Tibial artery (tissue), 4 donors: Measurements from ENCODE around the gene HERPUD2.

Source experiments
- DNase-seq, 2 donors: peaks; one replicate each; pipeline ENCODE4 v3.0.0-alpha.2; 2019
- H3K27ac ChIP-seq, 2 donors: fragments of 200-600 bp; sonication (generic) in 1 of 2; 1 replicate in 1 of 2; 2 replicates in 1 of 2; pipeline ENCODE4 v1.5.1; 2018 to 2019; ENCODE audit warnings: mild to moderate bottlenecking in 1 of 2
- H3K27me3 ChIP-seq, 2 donors: fragments of 200-600 bp; sonication (generic) in 1 of 2; one replicate each; pipeline versions ENCODE4 v1.5.1 to v1.6.0; 2016 to 2019
- H3K36me3 ChIP-seq, 3 donors: fragments of 200-600 bp; sonication (generic) in 2 of 3; one replicate each; pipeline ENCODE4 v1.5.1; 2016 to 2019; ENCODE audit warnings: mild to moderate bottlenecking in 2 of 3
- H3K4me1 ChIP-seq, 4 donors: fragments of 200-600 bp; sonication (generic) in 2 of 4; 1 replicate in 3 of 4; 2 replicates in 1 of 4; pipeline ENCODE4 v1.5.1; 2016 to 2019
- H3K4me3 ChIP-seq, 2 donors: fragments of 200-600 bp; sonication (generic) in 1 of 2; 1 replicate in 1 of 2; 2 replicates in 1 of 2; pipeline ENCODE4 v1.5.1; 2018 to 2019; ENCODE audit warnings: mild to moderate bottlenecking in 2 of 2
- H3K9me3 ChIP-seq, 3 donors: fragments of 200-600 bp; sonication (generic) in 1 of 3; one replicate each; pipeline ENCODE4 v1.5.1; 2016 to 2019
- intact Hi-C: fragments of 100-400 bp; cut with DNase I; formaldehyde crosslinking; loops from one replicate; pipeline ENCODE4 v1.15.0; 2023; ENCODE audit warnings: low total_unique reads
- TF ChIP-seq, protein P1 (sequence below), 2 experiments: fragments of 200-600 bp in 1 of 2; fragments of 450-650 bp in 1 of 2; IDR thresholded peaks; one replicate each; pipeline ENCODE4 v1.5.1; 2017 to 2019; ENCODE audit warnings: antibody characterized with exemption in 2 of 2, mild to moderate bottlenecking in 1 of 2, moderate library complexity in 1 of 2

Gene HERPUD2

DNA sequence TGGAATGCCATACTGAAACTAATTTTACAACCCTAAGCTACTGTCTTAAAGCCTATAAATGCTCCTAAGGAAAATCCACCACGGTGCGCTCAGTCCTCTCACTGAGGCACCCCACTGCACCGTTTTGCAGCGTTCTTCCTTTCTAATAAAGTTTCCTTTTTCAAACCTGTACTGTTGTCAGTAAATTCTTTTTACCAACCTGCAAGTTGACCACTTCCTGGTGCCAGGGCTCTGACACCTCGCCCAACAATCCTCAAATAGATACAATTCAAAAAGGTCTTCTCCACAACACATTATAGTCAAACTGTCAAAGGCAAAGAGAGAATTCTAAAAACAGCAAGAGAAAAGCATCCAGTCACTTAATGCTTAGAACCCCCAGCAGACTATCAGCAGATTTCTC, 42.8 kb downstream of the HERPUD2 start:
- Histone ChIP-seq H3K4me3 (no peak overlapping the region), H3K4me1 (peaks cover 0 to 16% (median 4%) of the 10 kb centered on the region in 4 donors), H3K9me3 (peaks cover 0 to 7% (median 0%) of the 10 kb centered on the region in 3 donors), H3K36me3 (peaks cover 11 to 18% (median 13%) of the 10 kb centered on the region in 3 donors), H3K27ac (no peak overlapping the region), H3K27me3 (no peaks in the 10 kb centered on the region)
- intact Hi-C loops = no loop called here
- no peak for DNase-seq
- TF ChIP-seq, protein P1, sequence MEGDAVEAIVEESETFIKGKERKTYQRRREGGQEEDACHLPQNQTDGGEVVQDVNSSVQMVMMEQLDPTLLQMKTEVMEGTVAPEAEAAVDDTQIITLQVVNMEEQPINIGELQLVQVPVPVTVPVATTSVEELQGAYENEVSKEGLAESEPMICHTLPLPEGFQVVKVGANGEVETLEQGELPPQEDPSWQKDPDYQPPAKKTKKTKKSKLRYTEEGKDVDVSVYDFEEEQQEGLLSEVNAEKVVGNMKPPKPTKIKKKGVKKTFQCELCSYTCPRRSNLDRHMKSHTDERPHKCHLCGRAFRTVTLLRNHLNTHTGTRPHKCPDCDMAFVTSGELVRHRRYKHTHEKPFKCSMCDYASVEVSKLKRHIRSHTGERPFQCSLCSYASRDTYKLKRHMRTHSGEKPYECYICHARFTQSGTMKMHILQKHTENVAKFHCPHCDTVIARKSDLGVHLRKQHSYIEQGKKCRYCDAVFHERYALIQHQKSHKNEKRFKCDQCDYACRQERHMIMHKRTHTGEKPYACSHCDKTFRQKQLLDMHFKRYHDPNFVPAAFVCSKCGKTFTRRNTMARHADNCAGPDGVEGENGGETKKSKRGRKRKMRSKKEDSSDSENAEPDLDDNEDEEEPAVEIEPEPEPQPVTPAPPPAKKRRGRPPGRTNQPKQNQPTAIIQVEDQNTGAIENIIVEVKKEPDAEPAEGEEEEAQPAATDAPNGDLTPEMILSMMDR (IDR thresholded peaks at IDR 0.05) = no peak

DNA sequence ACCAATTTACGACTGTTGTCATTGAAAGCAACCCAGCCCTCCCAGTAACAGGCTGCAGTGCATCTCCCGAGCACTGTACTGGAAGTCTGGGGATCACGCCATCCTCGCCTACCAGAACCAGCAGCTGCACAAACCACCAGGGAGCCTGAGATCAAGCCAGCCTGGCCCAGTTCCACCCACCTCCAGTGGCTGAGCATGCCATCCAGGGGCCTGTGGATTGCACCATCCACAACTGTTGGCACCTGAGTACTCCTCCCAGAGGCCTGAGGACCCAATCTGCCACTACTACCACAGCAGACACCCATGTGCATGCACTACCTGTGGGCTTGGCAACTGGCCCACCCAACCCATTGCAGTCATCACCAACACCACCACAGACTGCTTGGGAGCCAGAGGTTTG, 44.2 kb downstream of the HERPUD2 start:
- Histone ChIP-seq H3K36me3 (peaks cover 6 to 16% (median 11%) of the 10 kb centered on the region in 3 donors), H3K27ac (no peak overlapping the region), H3K27me3 (no peaks in the 10 kb centered on the region), H3K4me1 (peaks cover 0 to 29% (median 6%) of the 10 kb centered on the region in 4 donors), H3K9me3 (peaks cover 0 to 7% (median 0%) of the 10 kb centered on the region in 3 donors), H3K4me3 (no peak overlapping the region)
- DNase-seq = no peak
- intact Hi-C loops = no loop called here
- TF ChIP-seq, protein P1 (IDR thresholded peaks at IDR 0.05) = no peak

DNA sequence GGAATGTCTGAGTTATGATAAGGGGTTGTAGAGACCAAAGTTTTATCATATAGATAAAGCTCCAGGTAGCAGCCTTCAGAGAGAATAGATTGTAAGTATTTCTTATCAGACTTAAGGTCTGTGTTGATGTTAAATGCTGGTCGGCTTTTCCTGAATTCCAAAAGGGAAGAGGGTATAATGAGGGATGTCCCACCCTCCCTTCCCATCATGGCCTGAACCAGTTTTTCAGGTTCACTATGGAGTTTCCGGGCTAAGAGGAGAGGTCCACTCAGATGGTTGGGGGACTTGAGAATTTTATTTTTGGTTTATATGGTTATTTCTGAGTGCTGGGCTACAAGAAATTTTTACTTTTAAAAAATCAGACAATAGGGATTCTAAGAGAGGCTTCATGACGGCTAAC, 45.2 kb downstream of the HERPUD2 start:
- intact Hi-C loops = no loop called here
- TF ChIP-seq, protein P1 (IDR thresholded peaks at IDR 0.05) = no peak
- H3K4me1 ChIP-seq = peaks cover 0 to 34% (median 6%) of the 10 kb centered on the region in 4 donors
- no peak for DNase-seq
- H3K36me3 ChIP-seq = peaks cover 6 to 14% (median 11%) of the 10 kb centered on the region in 3 donors
- no peak overlapping the region for H3K4me3 ChIP-seq
- peaks cover 0 to 7% (median 0%) of the 10 kb centered on the region in 3 donors for H3K9me3 ChIP-seq
- no peak overlapping the region for H3K27ac ChIP-seq
- H3K27me3 ChIP-seq = no peaks in the 10 kb centered on the region

DNA sequence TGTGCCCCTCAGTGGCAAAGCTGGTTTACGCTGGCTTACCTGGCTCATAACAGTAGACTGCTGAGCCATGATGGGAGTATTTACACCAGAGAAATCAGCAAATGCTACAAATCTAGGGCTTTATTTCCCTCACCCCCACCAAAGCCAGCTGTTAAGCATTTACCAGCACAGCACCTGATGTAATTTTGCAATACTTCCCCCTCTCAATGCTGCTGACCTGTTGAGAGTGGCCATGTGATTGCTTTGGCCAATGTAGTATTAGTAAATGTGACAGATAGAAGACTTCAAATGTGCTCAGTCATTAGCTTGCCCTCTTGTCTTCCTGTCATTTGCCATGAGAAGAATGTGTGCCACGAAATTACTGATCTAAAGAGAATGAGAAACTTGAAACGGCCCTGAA, 46.6 kb downstream of the HERPUD2 start:
- H3K27ac ChIP-seq = no peak overlapping the region
- H3K9me3 ChIP-seq = peaks cover 0 to 6% (median 0%) of the 10 kb centered on the region in 3 donors
- peaks cover 0 to 42% (median 12%) of the 10 kb centered on the region in 4 donors for H3K4me1 ChIP-seq
- no peak overlapping the region for H3K4me3 ChIP-seq
- TF ChIP-seq, protein P1 (IDR thresholded peaks at IDR 0.05) = no peak
- H3K27me3 ChIP-seq = no peaks in the 10 kb centered on the region
- intact Hi-C loops = no loop called here
- DNase-seq = no peak
- H3K36me3 ChIP-seq = peaks cover 6 to 14% (median 11%) of the 10 kb centered on the region in 3 donors

DNA sequence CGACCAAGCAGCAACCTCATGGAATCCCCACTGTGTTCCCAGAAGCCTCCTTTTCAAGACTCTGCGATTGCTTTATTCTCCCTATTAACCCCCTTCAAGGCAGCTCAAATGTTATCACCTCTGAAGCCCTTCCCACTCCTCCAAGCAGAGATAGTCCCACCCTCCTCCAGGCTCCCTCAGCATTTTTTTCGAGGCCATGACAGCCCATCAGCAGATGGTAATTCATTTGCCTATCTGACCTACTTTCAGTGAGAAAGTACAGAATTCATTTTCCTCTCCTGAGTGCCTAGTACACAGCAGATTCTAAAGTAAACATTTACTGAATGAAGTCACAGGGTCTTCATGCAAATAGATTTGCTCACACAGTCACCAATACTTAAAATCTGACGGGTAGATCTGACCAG, 47.8 kb downstream of the HERPUD2 start:
- Histone ChIP-seq H3K27ac (no peak overlapping the region), H3K36me3 (peaks cover 6 to 14% (median 6%) of the 10 kb centered on the region in 3 donors), H3K4me1 (peaks cover 0 to 42% (median 12%) of the 10 kb centered on the region in 4 donors), H3K27me3 (no peaks in the 10 kb centered on the region), H3K4me3 (no peak overlapping the region), H3K9me3 (no peaks in the 10 kb centered on the region)
- intact Hi-C loops = no loop called here
- no peak for DNase-seq
- TF ChIP-seq, protein P1 (IDR thresholded peaks at IDR 0.05) = no peak
